Kidney tubule cell (primary cell): ENCODE data around the gene ATRN.

Experiments
- DNase-seq: peaks from one replicate; pipeline ENCODE4 v3.0.0-alpha.2; 2018; ENCODE audit warnings: low spot score

The ATRN gene

DNA sequence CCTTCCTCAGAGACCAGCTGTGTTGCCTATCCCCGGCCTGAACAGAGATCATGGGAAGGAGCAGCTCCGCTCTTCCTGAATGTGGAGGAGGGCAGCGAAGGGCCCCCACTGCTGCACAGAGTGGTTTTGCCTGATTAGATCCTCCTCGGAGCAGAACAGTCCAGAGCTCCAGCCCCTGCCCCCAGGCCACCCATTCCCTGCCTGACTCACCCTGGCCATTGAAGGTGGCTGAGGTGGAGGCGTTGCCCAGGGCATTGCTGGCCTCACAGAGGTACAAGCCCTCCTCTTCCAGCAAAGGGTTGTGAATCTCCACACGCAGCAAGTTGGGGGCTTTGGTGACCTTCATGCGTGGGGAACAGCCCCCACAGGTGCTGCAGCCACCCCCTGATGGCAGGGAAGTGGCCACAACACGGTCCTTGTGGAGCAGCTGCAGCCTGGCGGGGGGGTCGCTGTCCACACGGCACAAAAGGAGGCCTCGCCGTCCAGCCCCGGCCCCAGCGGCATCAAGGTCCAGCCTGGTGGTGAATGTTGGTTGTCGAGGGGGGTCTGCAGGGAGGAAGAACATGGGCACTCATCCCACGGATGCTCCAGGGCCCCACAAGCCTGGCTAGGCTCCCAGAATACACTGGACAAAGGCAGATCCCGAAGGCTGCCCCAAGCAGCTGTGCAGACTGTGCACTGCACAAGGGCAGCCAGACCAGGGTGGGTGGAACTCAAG lies 226.9 kb downstream of the ATRN start:
- DNase-seq, result no peak

DNA sequence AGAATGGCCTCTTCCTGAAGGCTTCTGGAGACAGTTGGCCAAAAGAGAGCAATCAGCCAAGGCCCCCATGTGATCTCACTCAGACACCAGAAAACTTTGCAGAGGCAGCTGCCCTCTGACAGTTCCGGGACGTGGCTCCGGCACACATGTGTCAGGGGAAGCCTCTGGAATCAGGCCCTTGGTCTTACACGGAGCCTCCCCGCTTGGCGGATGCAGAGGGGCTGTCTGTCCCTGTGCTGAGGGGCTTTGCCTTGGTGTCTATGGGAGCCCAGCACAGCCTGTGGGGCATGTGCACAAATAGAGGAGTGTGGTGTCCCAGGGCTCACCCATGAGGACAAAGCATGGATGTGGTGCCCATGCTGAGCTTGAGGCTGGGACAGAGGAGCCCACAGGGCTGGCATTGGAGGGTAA lies 227.8 kb downstream of the ATRN start:
- no peak for DNase-seq

DNA sequence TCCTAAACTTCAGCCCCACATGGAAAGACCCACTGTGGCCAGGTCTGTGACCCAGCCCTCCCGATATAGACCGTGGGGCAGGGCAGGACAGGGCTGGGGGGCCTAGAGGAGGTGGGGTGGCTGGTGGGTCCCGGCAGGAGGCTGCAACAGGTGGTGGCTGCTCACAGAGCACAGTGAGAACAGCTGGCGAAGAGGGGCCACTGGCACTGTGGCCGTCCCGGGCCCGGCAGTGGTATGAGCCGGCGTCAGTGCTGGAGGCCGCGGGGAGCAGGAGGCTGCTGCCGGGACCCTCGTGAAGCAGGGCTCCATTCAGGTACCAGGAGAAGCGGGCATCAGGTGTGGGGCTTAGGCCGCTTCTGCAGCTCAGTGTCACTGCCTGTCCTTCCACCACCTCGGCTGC lies 228.2 kb downstream of the ATRN start:
- DNase-seq, result no peak
